ENCODE results near the gene CDC42BPA.
A peak's percentile ranks its signal among the peaks of the same experiment; 100 is the strongest.
"Not testable (repeated sequence)": the region's sequence is repeated elsewhere in the genome, so short reads cannot be mapped to it uniquely, and the experiment has no call there.

The CDC42BPA gene

GRCh38 chr1:227038401-227038800 lies 279.9 kb downstream of the CDC42BPA start:
- DNase-seq: no peak

- no peak for DNase-seq
These were observed 281.2 kb downstream of the CDC42BPA start for GRCh38 chr1:227037121-227037520.

- DNase-seq: no peak
These were observed 283.0 kb downstream of the CDC42BPA start for GRCh38 chr1:227035316-227035715.

- DNase-seq: no peak
These were observed 284.4 kb downstream of the CDC42BPA start for GRCh38 chr1:227033880-227034279.

GRCh38 chr1:227032396-227032795 lies 285.9 kb downstream of the CDC42BPA start:
- no peak for DNase-seq

GRCh38 chr1:227016990-227017389 lies 301.3 kb downstream of the CDC42BPA start:
- DNase-seq: no peak

GRCh38 chr1:227010645-227011044 lies 307.6 kb downstream of the CDC42BPA start:
- no peak for DNase-seq

- no peak for DNase-seq
These were observed 308.4 kb downstream of the CDC42BPA start for GRCh38 chr1:227009937-227010336.

GRCh38 chr1:227006226-227006796 lies 312.0 kb downstream of the CDC42BPA start:
- no peak for DNase-seq

GRCh38 chr1:227004796-227005195 lies 313.5 kb downstream of the CDC42BPA start:
- DNase-seq: no peak

- no peak for DNase-seq
These were observed 315.1 kb downstream of the CDC42BPA start for GRCh38 chr1:227003165-227003564.

- DNase-seq: no peak
These were observed 315.7 kb downstream of the CDC42BPA start for GRCh38 chr1:227002531-227003049.

GRCh38 chr1:226999579-226999978 lies 318.7 kb downstream of the CDC42BPA start:
- DNase-seq: not testable (repeated sequence)

GRCh38 chr1:226995365-226996332 lies 322.6 kb downstream of the CDC42BPA start:
- DNase-seq: no peak

GRCh38 chr1:226994586-226995364 lies 323.5 kb downstream of the CDC42BPA start:
- no peak for DNase-seq

GRCh38 chr1:226993814-226994585 lies 324.3 kb downstream of the CDC42BPA start:
- no peak for DNase-seq

GRCh38 chr1:226991920-226992319 lies 326.4 kb downstream of the CDC42BPA start:
- no peak for DNase-seq

- DNase-seq: peak; percentile 66
These were observed 328.1 kb downstream of the CDC42BPA start for GRCh38 chr1:226990133-226990716.

- DNase-seq: no peak
These were observed 329.0 kb downstream of the CDC42BPA start for GRCh38 chr1:226989085-226989920.

GRCh38 chr1:226988334-226988666 lies 330.0 kb downstream of the CDC42BPA start:
- no peak for DNase-seq
